CD4-positive, alpha-beta T cell treated with Interleukin-4 for 1 hour (primary cell): Measurements from ENCODE around the gene MAP3K20.
"Not testable (repeated sequence)": the region's sequence is repeated elsewhere in the genome, so short reads cannot be mapped to it uniquely, and the experiment has no call there.

Experiments used
- DNase-seq, 2 donors: peaks; one replicate each; pipeline ENCODE4 v3.0.0-alpha.2; 2020 to 2022

The MAP3K20 gene

DNA sequence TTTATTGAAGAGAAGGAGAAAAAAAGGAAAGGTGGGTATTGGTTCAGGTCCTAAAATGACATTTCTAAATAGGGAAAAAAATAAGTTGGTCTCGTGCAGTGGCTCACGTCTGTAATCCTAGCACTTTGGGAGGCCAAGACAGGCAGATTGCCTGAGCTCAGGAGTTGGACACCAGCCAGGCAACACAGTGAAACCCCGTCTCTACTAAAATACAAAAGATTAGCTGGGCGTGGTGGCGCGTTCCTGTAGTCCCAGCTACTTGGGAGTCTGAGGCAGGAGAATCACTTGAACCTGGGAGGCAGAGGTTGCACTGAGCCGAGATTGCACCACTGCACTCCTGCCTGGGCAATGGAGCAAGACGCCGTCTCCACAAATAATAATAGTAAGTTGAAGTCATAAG is 131.5 kb downstream of the MAP3K20 start:
- DNase-seq, result not testable (repeated sequence)

DNA sequence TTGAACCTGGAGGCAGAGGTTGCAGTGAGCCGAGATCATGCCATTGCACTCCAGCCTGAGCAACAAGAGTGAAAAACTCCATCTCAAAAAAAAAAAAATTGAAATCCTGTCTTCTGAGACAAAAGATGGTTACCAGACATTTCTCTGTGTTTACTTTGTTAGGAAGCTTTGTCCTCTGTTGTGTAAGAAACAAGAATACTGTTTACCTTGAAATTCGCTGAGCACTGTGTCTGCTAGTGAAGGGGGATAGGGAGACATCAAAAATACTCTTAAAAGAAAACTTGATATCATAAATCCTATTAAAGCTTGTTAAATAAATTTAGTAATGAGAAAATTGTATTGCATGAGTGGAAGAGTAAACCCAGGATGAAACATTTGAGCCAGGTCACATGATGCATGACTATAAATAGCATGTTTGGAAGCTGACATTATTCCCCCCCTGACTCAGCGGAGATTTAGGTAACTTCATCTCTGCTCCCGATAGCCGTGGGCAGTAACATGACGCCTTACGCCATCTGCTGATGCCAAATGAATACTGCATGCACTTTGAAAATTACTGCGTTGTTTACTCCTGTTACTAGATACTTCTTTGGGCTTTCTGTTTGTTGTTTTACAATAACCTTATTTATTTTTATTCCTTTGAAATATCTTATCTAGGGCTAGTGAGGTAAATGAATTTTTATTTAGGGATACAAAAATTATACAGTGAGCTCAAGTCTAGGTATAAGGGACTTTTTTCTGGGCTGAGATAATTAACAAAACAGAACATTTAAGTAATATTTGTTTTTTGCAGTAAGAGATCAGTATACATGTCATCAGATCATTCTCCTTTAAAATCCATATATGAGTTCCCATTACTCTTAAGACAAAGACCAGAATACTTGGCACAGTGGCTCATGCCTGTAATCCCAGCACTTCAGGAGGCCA is 134.9 kb downstream of the MAP3K20 start:
- peak; percentile 54 to 59 for DNase-seq

DNA sequence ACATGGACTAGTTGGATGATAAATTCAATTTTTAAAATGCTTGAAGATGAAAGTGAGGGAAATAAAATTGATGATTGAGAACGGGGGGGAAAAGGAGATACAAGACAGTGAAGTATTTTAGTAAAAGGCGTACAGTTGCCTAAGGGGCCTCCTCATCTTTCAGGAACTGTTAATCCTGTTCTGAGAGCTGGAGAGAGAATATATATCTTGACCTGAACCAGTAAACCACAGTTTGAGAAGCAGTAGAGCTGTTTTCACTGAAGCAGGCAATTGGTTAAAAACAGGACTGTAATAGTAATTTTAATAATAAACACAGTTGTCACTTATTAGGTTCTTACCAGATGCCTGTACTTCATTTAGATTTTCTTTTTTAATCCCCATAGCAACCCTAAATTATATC is 137.5 kb downstream of the MAP3K20 start:
- no peak for DNase-seq

DNA sequence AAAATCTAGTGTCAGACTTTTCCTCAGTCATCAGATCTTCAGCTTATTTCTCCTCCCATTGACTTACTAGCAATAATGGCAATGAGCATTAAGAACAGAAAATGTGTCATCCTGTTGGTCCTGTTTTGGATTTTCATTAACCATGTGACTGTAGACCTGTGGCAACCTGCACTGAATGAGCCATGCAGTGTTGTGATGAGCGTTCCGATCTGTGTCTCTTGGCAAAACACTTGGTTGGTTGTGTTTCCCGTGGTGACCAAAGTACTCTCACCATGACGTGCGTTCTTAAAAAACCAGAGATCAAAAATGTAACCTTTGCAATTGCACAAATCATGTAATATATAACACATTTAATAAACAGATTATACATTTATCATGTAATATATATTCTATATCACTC is 138.6 kb downstream of the MAP3K20 start:
- no peak for DNase-seq

DNA sequence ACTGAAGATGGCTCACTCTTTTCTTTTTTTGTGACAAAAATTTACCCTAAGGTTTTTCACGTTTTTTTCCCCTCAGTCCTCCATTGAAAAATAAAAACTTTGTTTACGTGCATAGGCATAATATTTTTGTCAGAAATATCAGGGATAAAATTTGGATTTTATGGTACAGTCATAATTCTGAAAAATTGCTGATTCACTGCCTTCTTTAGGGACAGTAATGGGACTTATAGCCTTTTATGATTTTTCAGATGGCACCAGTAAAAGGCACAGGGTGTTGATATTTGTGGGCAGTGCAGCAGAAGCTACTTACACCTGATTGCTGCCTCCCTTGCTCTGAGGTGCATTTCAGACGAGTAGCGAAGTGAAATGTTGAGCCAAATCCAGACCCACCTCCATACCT is 139.7 kb downstream of the MAP3K20 start:
- no peak for DNase-seq

DNA sequence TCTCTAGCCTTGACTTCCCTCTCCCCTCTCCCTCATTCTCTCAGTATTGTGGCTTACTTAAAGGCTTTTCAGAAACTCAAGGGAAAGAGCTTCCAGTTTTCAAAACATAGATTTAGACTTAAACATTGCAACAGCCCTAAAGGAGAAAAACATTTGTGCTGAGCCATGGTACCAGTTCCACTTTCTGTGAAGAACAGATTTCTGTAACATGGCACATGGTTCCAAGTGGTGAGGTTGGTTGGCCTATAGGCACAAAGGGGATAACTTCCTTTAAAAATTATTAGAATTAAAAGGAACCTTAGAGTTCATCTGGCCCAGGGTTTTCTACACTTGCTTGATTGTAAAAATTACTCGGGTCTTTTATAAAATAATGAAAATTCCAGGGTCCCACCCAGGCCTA is 140.4 kb downstream of the MAP3K20 start:
- DNase-seq, result no peak

DNA sequence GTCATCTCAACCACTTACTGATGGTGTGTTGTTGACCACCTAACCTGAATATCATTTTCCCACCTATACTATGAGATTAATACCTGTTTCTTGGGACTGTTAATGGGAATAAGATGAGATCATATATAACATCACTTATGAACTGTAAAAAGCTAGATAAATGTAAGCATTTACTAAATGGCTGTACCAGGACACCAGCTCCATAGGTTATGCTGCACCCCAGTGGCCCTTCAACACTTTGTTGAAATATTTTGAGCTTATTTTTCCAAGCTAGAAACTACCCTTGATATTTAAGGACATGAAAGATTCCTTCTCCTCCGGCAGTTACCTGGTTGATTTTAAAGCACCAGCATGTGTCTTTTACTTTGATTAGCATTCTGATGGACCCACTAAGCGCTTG is 141.0 kb downstream of the MAP3K20 start:
- DNase-seq, result no peak

DNA sequence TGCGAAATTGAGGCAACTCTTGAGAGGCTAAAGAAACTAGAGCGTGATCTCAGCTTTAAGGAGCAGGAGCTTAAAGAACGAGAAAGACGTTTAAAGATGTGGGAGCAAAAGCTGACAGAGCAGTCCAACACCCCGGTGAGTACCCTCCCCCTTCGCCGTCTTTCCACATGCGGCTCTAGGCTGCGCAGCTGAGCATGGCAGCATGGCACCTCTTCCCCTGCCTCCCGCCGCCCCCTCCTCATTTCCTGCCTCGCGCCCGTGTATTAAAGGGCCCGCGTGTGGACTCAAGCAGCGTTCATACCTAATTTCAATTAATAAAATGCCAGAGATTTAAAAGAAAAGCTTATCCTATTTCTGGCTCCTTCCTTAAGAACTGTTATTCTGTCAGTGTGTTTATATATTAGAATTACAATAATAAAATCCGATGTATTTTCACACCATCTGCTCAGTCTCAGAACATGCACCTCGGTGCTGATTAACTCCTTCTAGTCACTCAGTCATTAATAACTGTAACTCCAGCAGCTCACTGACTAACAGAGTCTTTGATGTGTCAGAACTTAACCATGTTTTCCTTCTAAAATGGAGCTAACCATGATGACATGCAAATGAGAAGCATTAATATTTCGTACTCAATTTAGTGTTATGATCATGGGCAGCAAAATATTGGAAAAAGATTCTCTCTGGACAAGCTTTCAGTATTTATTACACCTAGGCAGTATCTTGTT is 141.6 kb downstream of the MAP3K20 start:
- no peak for DNase-seq

DNA sequence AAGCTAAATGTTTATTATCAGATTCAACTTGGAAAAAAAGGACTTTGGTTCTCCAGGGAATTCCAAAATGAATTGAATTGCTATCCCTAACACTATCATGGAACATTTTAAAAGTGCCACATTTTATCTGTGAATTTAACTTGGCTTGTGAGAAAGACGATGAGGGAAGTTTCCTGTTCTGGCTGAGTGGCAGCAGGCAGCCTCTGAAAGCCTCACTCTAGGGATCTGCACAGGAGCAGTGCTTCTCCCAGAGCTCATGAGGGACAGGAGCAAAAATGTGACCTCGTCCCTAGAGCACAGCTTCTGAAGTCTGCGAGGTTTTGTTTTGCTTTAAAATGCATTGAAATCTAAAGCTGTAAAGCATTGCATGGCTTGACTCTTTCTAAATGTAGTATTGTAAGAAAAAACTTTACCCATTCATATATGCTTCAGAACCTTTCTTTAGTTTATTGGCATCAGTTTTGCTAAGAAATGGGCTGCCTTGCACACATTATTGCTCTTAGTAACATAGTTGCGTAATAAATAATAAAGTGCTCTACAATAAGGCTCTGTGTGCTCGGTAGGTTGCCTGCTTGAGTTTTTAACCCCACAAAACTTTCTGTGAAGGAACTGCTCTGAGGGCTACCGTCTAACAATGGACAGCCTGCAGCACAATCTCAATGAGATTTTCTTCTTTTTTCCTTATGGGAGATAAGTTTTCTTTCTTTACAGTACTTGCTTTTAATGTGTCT is 142.8 kb downstream of the MAP3K20 start:
- no peak for DNase-seq

DNA sequence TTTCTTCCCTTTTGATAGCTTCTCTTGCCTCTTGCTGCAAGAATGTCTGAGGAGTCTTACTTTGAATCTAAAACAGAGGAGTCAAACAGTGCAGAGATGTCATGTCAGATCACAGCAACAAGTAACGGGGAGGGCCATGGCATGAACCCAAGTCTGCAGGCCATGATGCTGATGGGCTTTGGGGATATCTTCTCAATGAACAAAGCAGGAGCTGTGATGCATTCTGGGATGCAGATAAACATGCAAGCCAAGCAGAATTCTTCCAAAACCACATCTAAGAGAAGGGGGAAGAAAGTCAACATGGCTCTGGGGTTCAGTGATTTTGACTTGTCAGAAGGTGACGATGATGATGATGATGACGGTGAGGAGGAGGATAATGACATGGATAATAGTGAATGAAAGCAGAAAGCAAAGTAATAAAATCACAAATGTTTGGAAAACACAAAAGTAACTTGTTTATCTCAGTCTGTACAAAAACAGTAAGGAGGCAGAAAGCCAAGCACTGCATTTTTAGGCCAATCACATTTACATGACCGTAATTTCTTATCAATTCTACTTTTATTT is 145.6 kb downstream of the MAP3K20 start:
- no peak for DNase-seq

DNA sequence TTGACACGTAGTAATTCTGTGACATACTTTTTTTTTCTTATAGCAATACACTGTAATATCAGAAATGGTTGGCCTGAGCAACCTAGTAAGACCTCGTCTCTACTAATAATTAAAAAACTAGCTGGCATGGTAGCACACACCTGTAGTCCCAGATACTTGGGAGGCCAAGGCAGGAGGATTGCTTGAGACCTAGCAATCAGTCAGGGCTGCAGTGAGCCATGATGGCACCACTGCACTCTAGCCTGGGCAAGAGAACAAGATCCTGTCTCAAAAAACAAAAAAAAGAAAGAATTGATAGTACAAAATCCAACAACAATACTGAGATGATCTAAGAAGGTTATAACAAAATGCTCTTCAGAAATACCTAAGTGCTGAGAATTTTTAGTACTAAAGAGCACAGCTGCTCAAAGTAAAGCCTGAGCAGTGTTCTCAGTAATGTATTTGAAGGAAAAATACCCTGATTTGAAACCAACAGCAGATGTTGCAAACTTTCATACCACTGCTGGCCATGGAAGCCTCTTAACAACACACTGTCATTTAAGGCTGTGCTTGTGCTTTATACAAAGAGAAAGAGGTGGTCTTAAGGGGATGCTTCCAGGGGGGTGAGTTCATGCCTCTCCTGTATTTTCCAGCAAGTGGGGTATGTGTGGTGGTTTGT is 146.4 kb downstream of the MAP3K20 start:
- no peak for DNase-seq

DNA sequence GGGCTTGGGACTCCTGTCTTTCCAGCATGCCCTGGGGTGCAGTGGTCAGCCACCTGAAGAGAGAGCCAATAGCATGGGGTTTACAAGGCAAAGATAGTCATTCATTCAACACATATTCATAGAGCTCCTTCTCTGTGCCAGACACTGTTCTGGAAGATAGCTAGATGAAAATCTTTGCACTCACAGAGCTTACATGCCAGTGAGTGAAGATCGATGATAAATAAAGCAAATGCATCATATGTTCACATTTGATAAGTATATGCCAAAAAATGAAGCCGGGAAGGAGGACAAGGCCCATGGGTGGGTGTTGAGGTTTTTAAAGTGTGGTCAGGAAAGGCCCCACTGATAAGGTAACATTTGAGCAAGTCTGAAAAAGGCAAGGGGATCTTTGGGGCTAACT is 148.2 kb downstream of the MAP3K20 start:
- DNase-seq, result no peak

DNA sequence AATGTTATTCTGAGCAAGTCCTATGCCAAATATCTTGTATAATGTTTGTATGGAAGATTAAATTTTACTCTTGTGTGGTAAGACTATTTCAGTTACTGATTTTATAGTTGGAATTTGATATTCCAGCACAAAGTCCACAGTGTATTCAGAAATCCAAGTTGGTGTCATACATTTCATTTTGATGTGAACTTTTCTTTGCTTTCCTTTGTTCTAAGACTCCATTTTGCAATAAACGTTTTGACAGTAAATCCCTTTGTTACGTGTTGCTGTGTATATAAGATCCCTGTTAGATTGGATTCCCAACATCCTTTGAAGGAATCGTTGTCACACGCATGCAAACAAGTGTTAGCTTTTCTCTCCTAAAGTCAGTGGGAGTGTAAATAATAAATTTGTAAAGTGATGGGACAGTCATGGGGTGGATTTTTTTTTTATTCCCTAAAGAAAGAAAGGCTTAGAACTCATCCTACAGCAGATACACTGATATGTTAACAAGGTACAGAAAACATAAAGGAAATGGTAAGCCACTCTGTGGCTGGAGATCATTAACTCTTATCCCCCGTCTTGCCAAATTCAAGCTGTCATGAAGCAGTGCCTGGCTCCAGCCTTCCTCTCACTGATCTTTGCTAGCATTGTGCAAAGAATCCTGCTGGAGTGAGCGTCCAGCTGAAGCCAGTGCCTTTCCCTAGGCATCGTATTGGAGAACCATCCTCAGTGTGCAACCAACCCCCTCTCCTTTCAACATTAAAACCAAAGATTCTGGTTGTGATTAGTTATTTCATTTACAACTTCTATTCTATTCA is 151.5 kb downstream of the MAP3K20 start:
- no peak for DNase-seq

DNA sequence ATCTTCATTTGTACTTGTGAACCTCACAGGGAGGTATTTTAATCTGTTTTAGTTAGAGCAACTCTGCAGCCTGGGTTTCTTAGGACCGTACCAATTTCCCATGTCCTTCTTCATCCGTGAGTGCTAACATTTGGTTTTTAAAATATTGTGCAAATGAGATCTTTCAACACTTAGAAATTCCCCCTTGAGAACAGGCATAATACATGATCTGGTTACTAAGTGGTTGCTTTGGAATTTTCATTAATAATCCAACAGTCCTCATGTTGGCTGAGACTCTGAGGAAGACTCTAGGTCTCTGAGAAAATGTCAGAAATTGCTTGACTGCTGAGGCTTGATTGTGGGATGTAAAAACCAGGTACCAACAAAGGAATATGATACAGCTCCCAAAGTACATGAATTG is 153.4 kb downstream of the MAP3K20 start:
- no peak for DNase-seq

DNA sequence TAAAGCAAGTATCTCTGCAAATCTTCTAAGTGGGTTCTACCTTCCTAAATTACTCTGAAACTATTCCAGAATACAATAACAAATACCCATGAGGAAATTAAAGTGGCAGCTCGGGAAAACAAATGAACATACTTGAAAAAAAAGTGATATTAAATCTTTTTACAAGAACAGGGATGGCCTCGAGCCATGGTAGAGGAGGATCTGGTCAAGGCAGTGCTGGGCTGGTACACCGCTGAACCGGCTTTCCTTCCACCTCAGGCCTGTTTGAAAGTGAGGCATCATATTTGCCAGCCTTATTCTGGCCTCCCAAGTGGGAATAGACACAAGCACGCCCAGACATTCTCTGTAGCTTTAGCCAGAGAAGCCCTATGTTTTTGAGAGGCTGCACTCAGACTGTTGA is 154.5 kb downstream of the MAP3K20 start:
- DNase-seq, result no peak

DNA sequence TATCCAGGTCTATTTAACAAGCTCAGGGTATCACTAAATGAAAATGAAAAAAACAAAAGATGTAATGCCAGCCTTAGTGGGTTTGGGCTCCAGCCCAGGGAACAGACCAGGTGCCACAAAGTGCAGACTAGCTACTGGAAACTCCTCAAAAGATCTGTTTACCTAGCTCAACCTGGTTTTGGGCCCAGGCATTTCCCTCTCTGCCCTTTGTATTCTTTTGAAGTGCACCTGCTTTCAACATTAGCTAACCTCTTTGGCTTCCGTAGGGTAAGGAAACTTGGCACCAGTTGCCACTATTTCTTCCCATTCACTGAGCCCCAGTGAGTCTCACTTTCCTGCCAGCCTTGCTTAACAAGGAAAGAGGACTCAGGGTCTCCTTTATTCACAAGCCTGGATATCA is 155.4 kb downstream of the MAP3K20 start:
- no peak for DNase-seq

DNA sequence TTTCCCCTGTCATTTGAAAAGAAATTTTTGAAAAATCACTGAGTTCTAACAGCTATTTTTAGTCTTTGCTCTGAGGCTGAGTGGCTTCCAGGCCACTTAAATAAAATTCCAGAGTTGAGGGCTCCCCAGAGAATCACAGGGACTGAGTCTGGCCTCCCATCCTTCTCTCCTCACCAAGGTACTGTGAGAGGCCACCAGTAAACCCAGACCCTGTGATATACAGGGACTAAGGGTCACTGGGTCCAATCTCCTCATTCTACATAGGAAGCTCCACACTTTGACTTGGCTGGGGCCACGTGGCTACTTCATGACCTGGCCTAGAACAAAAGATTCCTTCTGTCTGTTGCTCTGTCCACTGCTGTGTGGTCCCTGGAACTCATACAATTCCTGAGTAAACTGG is 155.8 kb downstream of the MAP3K20 start:
- DNase-seq, result no peak

DNA sequence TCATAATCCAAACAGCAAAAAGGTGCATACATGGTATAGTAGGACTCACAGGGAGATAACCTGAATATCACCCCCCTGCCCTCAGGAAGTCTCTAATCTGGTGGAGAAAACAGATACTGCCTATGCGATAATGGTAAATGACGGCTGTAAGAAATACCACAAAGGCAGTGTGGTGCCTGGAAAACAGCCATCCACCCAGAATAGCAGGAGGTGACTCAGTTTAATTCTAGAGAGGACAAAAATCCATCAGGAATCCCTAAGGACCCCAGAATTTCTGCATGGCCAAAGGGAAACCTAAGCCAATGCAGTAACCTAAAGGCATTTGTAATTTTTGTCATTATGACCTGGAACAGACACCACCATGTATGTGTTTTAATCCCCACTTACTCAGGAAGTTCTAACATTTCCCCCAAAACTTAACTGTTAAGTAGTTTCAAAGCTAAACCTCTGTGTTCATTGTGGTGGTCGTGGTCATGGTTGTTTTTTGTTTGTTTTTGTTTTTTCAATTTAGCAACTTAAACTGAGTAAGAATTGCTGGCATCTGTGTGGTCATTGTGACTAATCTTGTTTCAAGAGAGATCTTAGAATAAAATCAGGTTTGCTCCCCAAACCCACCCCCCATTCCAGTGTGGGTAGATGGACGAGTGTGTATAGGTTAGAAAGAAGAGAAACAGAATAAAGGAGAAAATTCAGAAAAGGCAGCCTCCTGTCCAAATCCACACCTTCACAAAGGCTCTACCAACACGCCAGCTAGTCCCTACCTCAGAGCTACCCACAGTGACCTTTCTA is 157.5 kb downstream of the MAP3K20 start:
- no peak for DNase-seq

DNA sequence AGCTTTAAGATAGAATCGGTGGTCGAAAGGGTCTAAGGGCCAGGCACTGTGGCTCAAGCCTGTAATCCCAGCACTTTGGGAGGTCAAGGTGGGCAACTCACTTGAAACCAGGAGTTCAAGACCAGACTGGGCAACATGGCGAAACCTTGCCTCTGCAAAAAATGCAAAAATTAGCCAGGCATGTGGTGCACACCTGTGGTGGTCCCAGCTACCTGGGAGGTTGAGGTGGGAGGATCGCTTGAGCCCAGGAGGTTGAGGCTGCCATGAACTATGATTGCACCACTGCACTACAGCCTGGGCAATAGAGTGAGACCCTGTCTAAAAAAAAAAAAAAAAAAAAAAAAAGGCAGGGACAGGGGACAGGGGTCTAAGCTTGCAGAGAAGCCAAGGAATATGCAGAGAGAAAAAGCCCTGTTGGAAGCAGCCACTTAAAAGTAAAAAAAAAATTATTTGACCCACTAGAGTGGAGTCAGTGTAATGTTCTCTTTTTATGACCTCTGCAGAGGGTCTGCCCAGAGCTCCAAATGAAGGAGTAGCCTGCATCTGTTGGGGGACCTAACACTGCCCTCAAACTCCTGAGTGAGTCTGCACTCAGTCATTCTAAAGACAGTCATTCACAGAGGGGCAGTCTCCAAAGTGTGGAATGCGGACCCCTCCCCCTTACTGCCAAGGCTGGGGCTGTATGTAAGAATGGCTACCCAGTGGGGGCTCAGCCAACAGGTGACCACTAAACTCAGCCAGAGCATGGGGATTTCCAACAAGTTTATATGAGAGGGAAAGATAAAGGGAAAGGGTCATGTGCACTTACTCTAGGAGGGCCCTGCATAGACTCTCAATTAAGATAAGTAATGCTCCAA is 160.5 kb downstream of the MAP3K20 start:
- no peak for DNase-seq

DNA sequence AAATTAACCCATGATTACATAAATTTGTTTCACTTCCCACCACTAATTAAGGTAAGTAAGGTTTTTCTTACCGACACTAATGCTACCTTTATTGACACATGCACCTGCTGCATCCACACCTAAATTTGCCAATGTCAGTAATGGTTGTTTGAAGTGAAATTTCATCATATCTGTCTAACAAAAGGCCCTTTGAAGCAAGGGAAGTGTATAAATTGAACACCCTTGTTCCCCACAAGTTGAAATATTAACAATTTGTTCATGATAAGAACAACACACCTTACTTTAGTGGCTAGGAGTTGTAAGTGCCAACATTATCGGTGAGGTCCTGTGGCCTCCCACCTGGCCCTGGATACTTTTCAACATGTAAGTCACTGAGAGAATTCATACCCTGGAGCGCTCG is 162.7 kb downstream of the MAP3K20 start:
- no peak for DNase-seq
